Measurements from ENCODE around the gene ARPP21. TPM values are rescaled to one million over a fixed set of nuclear protein-coding genes. Genes with fewer than 3 reads are reported as not detected.
"Not testable (repeated sequence)": the region's sequence is repeated elsewhere in the genome, so short reads cannot be mapped to it uniquely, and the experiment has no call there.

Gene ARPP21
- polyA plus RNA-seq, 1 experiment = not detected

GRCh38 chr3:35617370-35617769, 22.0 kb upstream of the ARPP21 start:
- ChIA-PET POLR2A (no interaction called here), CTCF (no interaction called here)
- TF ChIP-seq CTCF (IDR thresholded peaks at IDR 0.05; ENCODE audit: low read depth, low read length) = no peak
- no peak overlapping the region for H3K27ac ChIP-seq (ENCODE audit: low read depth, low read length)
- no peak for DNase-seq (ENCODE audit: low read depth, low spot score)
- no peaks in the 10 kb centered on the region for H3K27me3 ChIP-seq (ENCODE audit: control insufficient read depth, insufficient read depth, low read length)
- peaks cover 3% of the 10 kb centered on the region for H3K9me3 ChIP-seq (ENCODE audit: control insufficient read depth, insufficient read depth, low read length)
- no peak overlapping the region for H3K4me3 ChIP-seq (ENCODE audit: low read depth, low read length)

DNA sequence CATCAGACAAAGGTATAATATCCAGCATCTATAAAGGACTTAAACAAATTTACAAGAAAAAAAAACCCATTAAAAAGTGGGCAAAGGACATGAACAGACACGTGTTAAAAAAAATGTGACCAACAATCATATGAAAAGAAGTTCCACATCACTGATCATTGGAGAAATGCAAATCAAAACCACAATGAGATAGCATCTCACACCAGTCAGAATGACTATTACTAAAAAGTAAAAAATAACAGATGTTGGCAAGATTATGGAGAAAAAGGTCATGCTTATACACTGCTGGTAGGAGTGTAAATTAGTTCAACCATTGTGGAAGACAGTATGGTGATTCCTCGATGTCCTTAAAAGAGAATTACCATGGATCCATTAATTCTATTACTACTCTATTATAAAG, 19.1 kb upstream of the ARPP21 start:
- H3K27me3 ChIP-seq (ENCODE audit: control insufficient read depth, insufficient read depth, low read length) = not testable (repeated sequence)

DNA sequence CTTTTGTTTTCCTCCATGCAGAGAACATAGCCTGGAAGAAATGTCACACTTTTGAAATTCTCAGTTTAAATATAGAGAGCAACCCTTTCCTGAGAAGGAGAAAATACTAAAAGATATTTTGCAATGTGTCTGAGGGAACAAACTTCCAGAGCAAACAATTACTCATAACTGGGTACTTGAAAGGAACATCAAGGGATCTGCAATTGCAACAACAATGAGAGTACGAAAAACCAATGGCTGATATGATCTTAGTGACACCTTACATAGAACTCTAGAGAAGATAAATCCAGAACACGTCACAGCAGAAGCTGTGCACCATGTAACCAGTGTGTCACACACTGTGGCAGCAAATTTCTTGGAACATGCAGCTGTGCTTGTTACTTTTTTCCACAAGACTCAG, 14.6 kb upstream of the ARPP21 start:
- ChIA-PET CTCF (no interaction called here), POLR2A (no interaction called here)
- DNase-seq (ENCODE audit: low read depth, low spot score) = no peak
- Histone ChIP-seq H3K4me3 (ENCODE audit: low read depth, low read length) (no peak overlapping the region), H3K27me3 (ENCODE audit: control insufficient read depth, insufficient read depth, low read length) (no peaks in the 10 kb centered on the region), H3K9me3 (ENCODE audit: control insufficient read depth, insufficient read depth, low read length) (no peaks in the 10 kb centered on the region), H3K27ac (ENCODE audit: low read depth, low read length) (no peak overlapping the region)
- no peak for TF ChIP-seq CTCF (IDR thresholded peaks at IDR 0.05; ENCODE audit: low read depth, low read length)

More for the DNA sequence above, 19.1 kb upstream of the ARPP21 start:
- CTCF ChIA-PET; H3K4me3 ChIP-seq (ENCODE audit: low read depth, low read length); DNase-seq (ENCODE audit: low read depth, low spot score); H3K27ac ChIP-seq (ENCODE audit: low read depth, low read length); POLR2A ChIA-PET; H3K9me3 ChIP-seq (ENCODE audit: control insufficient read depth, insufficient read depth, low read length): not testable (repeated sequence)

GRCh38 chr3:35633332-35634124, 5.8 kb upstream of the ARPP21 start:
- POLR2A ChIA-PET = no interaction called here
- CTCF ChIA-PET = no interaction called here
- Histone ChIP-seq H3K9me3 (ENCODE audit: control insufficient read depth, insufficient read depth, low read length) (no peaks in the 10 kb centered on the region), H3K27ac (ENCODE audit: low read depth, low read length) (no peak overlapping the region), H3K27me3 (ENCODE audit: control insufficient read depth, insufficient read depth, low read length) (peaks cover 4% of the 10 kb centered on the region), H3K4me3 (ENCODE audit: low read depth, low read length) (no peak overlapping the region)
- TF ChIP-seq CTCF (IDR thresholded peaks at IDR 0.05; ENCODE audit: low read depth, low read length) = no peak
- DNase-seq (ENCODE audit: low read depth, low spot score) = no peak

DNA sequence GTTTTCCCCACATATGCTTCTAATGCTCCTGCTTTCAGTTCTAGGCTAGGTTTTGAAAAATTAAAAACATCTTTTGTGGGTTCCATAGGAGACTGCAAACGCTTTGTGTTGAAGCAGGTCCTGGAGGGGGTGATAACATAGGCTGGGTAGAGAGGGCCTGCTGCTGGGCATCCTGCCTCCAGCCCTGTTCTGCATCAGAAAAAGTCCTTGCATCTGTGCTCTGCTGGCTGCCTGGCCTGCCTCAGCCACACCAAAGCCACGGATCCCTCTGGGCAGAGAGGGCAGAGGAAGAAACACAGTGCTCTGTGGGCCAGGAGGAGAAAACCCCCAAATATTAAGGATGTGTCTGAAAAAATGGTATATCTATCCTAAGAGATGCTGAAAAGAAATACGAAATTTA, 3.9 kb upstream of the ARPP21 start:
- H3K9me3 ChIP-seq (ENCODE audit: control insufficient read depth, insufficient read depth, low read length) = peaks cover 7% of the 10 kb centered on the region
- H3K27me3 ChIP-seq (ENCODE audit: control insufficient read depth, insufficient read depth, low read length) = peaks cover 19% of the 10 kb centered on the region
- ChIA-PET POLR2A (no interaction called here), CTCF (no interaction called here)
- TF ChIP-seq CTCF (IDR thresholded peaks at IDR 0.05; ENCODE audit: low read depth, low read length) = no peak
- H3K27ac ChIP-seq (ENCODE audit: low read depth, low read length) = no peak overlapping the region
- no peak for DNase-seq (ENCODE audit: low read depth, low spot score)
- no peak overlapping the region for H3K4me3 ChIP-seq (ENCODE audit: low read depth, low read length)
